Type B pancreatic cell (in vitro differentiated cells): Measurements from ENCODE around the gene HOMER3. TPM values are rescaled to one million over a fixed set of nuclear protein-coding genes. Genes with fewer than 3 reads are reported as not detected.

ENCODE experiments used
- DNase-seq: peaks from one replicate; pipeline ENCODE4 v3.0.0; 2021; ENCODE audit warnings: mixed read lengths; ENCODE audit not compliant: unreplicated experiment; ENCODE audit errors: extremely low spot score
- H3K27ac Mint-ChIP-seq: 2 replicates; pipeline ENCODE4 v1.8.0; 2021; ENCODE audit warnings: mild to moderate bottlenecking, mixed read lengths
- H3K27me3 Mint-ChIP-seq: 2 replicates; pipeline ENCODE4 v1.8.0; 2021; ENCODE audit warnings: mixed read lengths
- H3K36me3 Mint-ChIP-seq: 2 replicates; pipeline ENCODE4 v1.8.0; 2021; ENCODE audit warnings: mixed read lengths
- H3K4me1 Mint-ChIP-seq: one replicate; pipeline ENCODE4 v1.8.0; 2021; ENCODE audit warnings: mixed read lengths; ENCODE audit not compliant: unreplicated experiment
- H3K4me3 Mint-ChIP-seq: 2 replicates; pipeline ENCODE4 v1.8.0; 2021; ENCODE audit warnings: mild to moderate bottlenecking, mixed read lengths
- H3K9me3 Mint-ChIP-seq: 2 replicates; pipeline ENCODE4 v1.8.0; 2021; ENCODE audit warnings: mixed read lengths
- CTCF ChIP-seq: fragments of 200-600 bp; sonication (generic); conservative IDR thresholded peaks from 2 replicates; pipeline ENCODE4 v1.5.0; 2021; ENCODE audit warnings: antibody characterized with exemption, mild to moderate bottlenecking
- long read RNA-seq: library from polyadenylated mRNA; unstranded; transcript quantifications from one replicate; pipeline ENCODE4 v2.0.0, GENCODE V29; 2020
- total RNA-seq: library from RNA; stranded (reverse); gene quantifications from 2 replicates; pipeline ENCODE4 v1.2.1, GENCODE V29; 2021; ENCODE audit warnings: low replicate concordance

HOMER3 gene
- total RNA-seq: 20.8 and 38.6 TPM in 2 replicates
- long read RNA-seq: 0 reads

- Mint-ChIP-seq H3K27me3 (no peaks in the 10 kb centered on the region), H3K4me1 (no peaks in the 10 kb centered on the region), H3K9me3 (no peaks in the 10 kb centered on the region), H3K4me3 (peak within 1 kb of the TSS; percentile 89), H3K27ac (no peak within 1 kb of the TSS), H3K36me3 (peaks cover 4% of the 10 kb centered on the region)
- peak; percentile 40 for TF ChIP-seq CTCF
- DNase-seq: peak; percentile 85
Measured at GRCh38 chr19:18940769-18941627, at the start of gene HOMER3. HOMER3 (minus strand) TSS chr19:18941217; CDS start chr19:18938982, 2,235 bp downstream.

- no peaks in the 10 kb centered on the region for H3K36me3 Mint-ChIP-seq
- peaks cover 5% of the 10 kb centered on the region for H3K27me3 Mint-ChIP-seq
- no peak for TF ChIP-seq CTCF
- peaks cover 5% of the 10 kb centered on the region for H3K4me1 Mint-ChIP-seq
- H3K9me3 Mint-ChIP-seq: no peaks in the 10 kb centered on the region
- H3K4me3 Mint-ChIP-seq: no peak overlapping the region
- no peak overlapping the region for H3K27ac Mint-ChIP-seq
- DNase-seq: no peak
Measured at GRCh38 chr19:18990128-18990708, 49.2 kb upstream of the HOMER3 start.

DNA sequence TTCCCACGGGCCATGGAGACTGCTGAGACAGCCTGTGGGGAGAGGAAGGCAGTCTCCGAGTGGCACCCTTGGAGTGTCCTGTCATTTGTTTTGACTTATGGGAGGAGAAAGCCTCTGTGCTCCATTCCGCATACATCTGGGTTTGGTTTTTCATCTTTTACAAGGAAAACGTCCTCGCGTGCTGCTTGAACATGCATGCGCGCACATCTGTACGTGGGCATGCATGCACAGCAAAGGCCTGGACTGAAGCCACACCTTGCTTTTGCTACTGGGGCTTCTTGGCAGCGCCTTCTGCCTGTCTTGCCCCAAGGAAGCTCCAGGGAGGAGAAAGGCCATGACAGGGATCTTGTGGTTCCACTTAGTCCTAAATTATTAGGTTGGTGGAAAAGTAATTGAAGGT, 48.3 kb upstream of the HOMER3 start:
- H3K4me3 Mint-ChIP-seq: no peak overlapping the region
- no peak for TF ChIP-seq CTCF
- no peak overlapping the region for H3K27ac Mint-ChIP-seq
- no peak for DNase-seq
- no peaks in the 10 kb centered on the region for H3K9me3 Mint-ChIP-seq
- H3K36me3 Mint-ChIP-seq: no peaks in the 10 kb centered on the region
- peaks cover 5% of the 10 kb centered on the region for H3K4me1 Mint-ChIP-seq
- peaks cover 8% of the 10 kb centered on the region for H3K27me3 Mint-ChIP-seq

DNA sequence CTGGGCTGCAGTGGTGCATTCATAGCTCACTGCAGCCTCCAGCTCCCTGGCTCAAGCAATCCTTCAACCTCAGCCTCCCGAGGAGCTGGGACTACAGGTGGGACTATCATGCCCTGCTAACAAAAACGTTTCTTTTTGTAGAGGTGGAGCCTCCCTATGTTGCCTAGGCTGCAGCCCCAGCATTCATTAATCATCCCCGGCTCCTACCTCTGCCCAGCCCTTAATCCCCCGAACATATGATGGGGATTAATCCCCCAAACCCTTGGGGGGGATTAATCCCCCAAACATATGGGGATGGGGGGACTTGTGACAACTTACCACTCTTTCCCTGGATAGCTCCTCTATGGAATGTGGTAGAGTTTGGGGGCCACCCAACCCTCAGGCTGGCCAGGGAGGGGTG, 46.4 kb upstream of the HOMER3 start:
- TF ChIP-seq CTCF: no peak
- H3K27ac Mint-ChIP-seq: no peak overlapping the region
- no peaks in the 10 kb centered on the region for H3K9me3 Mint-ChIP-seq
- no peak overlapping the region for H3K4me3 Mint-ChIP-seq
- DNase-seq: no peak
- peaks cover 5% of the 10 kb centered on the region for H3K4me1 Mint-ChIP-seq
- peaks cover 19% of the 10 kb centered on the region for H3K27me3 Mint-ChIP-seq
- H3K36me3 Mint-ChIP-seq: no peaks in the 10 kb centered on the region

DNA sequence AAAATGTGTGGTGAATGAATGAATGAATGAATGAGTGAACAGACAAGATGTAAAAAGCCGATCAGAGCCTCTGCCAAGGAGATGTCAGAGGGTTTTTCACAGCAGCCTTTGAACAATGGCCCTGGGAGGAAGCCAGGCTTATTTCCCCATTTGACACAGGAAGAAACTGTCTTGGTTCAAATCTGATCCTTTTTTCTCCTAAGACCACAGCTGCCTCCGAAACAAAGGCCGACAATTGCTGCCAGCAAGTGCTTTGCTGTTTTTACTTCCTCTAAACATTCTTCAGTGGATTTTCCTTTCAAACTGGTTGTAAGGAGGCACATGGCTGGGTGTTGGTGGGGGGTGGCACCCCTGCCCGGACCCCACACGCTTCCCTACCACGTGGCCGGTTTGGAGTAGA, 44.2 kb upstream of the HOMER3 start:
- Mint-ChIP-seq H3K27ac (no peak overlapping the region), H3K27me3 (peaks cover 30% of the 10 kb centered on the region), H3K9me3 (no peaks in the 10 kb centered on the region), H3K4me1 (peaks cover 5% of the 10 kb centered on the region), H3K36me3 (no peaks in the 10 kb centered on the region), H3K4me3 (no peak overlapping the region)
- TF ChIP-seq CTCF: no peak
- DNase-seq: no peak
